NCI-H82 treated with DMSO at 0.1 percent for 48 hours (cell line): Measurements from ENCODE around the gene CDK5RAP1.

ENCODE experiments used
- DNase-seq: peaks from one replicate; lab custom pipeline; 2025; ENCODE audit not compliant: unreplicated experiment; lab: John Stamatoyannopoulos, UW

The CDK5RAP1 gene

GRCh38 chr20:33337531-33338165 lies 63.7 kb downstream of the CDK5RAP1 start:
- DNase-seq: no peak

- DNase-seq: no peak
Observed at GRCh38 chr20:33337119-33337518, 64.2 kb downstream of the CDK5RAP1 start.

DNA sequence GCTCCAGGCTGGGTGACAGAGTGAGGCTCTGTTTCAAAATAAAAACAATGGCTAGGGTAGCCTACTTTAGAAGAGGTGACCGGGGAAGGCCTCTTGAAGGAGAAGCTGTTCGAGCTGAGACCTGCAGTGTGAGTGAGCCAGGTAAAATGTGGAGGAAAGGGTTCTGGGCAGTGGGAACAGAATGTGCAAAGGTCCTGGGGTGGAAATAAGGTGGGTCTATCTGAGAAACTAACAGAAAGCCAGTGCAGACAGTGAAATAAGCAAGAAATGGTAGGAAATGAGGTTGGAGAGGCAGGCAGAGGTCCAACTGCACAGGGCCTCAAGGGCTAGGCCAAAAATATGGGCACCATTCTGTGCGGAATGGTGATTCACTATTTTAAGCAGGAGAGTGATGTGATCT lies 64.9 kb downstream of the CDK5RAP1 start:
- DNase-seq: no peak

- no peak for DNase-seq
Observed at GRCh38 chr20:33334111-33334510, 67.2 kb downstream of the CDK5RAP1 start.

GRCh38 chr20:33333616-33334015 lies 67.7 kb downstream of the CDK5RAP1 start:
- no peak for DNase-seq

- DNase-seq: no peak
Observed at GRCh38 chr20:33332905-33333456, 68.3 kb downstream of the CDK5RAP1 start.

- DNase-seq: no peak
Observed at GRCh38 chr20:33328157-33329137, 72.9 kb downstream of the CDK5RAP1 start.

DNA sequence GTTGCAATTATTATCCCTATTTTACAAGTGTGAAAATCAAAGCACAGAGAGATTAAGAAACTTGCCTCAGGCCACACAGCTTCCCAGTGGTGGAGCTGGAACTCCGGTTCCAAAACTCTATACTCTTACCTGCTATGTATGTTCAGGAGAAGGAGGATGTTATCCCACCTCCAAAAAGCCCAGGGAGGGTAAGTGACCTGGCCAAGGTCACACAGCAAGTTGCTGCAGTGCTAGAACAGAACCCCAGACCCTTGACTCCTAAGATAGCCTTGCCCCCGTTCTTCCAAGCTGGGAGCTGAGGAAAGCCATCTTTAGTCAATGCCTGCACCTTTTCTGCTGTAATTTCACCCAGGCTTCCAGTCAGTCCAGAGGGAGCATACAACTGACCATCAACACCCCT lies 76.0 kb downstream of the CDK5RAP1 start:
- DNase-seq: no peak

DNA sequence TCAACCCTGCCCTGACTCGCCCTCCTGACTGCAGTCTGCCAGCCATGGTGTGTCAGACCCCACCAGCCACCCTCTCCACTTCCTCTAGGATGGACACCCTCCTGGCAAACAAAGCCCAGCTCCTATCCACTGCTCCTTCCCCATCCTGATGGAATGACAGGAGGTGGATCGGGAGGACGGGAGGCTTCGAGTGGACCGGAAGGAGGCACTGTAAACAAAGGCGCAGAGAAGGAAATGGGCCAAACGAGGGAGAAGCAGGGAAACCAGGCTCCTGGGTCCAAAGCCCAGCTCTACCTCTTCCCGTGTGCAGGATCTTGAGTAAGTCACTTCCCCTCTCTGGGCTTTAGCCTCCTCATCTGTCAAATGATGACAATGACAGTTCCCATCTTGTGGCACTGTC lies 78.1 kb downstream of the CDK5RAP1 start:
- DNase-seq: no peak

- DNase-seq: no peak
Observed at GRCh38 chr20:33322456-33322855, 78.9 kb downstream of the CDK5RAP1 start.

- DNase-seq: no peak
Observed at GRCh38 chr20:33320006-33320405, 81.3 kb downstream of the CDK5RAP1 start.

DNA sequence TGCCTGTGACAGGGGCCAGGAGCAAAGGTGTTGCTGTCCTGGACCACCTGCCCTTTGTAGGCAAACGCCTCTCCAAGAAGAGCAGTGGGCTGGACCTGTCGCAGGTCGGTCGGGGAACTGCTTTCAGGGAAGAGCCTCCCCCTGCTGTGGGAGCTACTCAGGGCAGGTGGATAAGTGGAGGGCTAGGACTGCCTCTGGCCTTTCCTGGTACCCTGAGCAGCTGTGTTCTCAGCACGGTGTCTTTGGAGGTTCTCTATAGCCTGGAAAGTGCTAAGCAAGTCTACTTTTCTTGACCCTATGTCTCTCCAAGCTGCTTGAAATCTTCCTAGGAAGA lies 83.3 kb downstream of the CDK5RAP1 start:
- no peak for DNase-seq

DNA sequence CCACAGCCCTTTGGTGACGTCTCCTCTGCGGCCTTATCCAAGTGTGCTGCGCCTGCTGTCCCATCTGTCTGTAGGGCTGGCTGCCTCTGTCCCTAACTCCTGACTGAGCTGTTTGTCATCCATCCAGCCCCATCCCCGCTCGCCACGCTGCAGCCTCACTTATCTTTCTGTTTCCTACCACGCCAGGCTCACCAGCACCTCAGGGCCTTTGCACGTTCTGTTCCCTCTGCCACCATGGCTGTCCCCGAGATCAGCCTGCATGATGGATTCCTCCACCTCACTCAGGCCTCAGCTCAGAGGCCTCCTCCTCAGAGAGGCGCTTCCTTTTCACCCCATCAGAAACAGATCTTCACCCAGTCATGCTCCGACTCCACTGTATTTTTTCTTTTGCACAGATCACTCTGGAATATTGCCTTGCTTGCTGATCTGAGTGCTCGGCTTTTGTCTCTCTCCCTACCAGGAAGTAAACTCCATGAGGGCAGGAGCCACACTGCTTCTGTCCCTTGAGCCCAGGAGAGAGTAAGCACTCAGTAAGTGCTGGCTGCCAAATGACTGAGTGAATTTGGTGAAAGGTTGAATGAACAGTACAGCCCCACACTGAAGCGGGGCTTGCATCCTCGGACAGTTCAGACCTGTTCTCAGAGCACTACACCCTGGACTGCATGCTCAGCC lies 83.8 kb downstream of the CDK5RAP1 start:
- no peak for DNase-seq

- DNase-seq: no peak
Observed at GRCh38 chr20:33316958-33317357, 84.4 kb downstream of the CDK5RAP1 start.

GRCh38 chr20:33316343-33316742 lies 85.0 kb downstream of the CDK5RAP1 start:
- no peak for DNase-seq

- DNase-seq: no peak
Observed at GRCh38 chr20:33313686-33314314, 87.5 kb downstream of the CDK5RAP1 start.

GRCh38 chr20:33312583-33312982 lies 88.7 kb downstream of the CDK5RAP1 start:
- no peak for DNase-seq

DNA sequence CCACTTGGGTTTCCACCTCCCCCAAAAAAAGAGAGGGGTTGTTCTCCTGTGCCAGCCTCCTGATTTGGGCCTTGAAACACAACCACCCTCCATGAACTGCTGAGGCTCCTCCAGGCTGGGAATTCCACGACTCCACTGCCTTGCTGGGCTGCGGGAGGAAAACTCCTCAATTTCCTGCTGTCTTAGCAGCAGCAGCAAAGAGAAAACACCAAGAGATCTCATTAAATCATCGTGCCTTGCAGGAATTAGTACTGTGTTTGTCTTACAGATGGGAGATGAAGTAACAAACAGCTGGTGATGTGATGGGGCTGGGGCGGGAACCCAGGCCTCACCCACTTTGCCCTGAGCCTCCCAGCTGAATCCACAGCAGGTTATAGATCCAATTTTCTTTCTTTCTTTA lies 89.3 kb downstream of the CDK5RAP1 start:
- DNase-seq: no peak

- DNase-seq: no peak
Observed at GRCh38 chr20:33311011-33311410, 90.3 kb downstream of the CDK5RAP1 start.

GRCh38 chr20:33310327-33310899 lies 90.9 kb downstream of the CDK5RAP1 start:
- DNase-seq: no peak

DNA sequence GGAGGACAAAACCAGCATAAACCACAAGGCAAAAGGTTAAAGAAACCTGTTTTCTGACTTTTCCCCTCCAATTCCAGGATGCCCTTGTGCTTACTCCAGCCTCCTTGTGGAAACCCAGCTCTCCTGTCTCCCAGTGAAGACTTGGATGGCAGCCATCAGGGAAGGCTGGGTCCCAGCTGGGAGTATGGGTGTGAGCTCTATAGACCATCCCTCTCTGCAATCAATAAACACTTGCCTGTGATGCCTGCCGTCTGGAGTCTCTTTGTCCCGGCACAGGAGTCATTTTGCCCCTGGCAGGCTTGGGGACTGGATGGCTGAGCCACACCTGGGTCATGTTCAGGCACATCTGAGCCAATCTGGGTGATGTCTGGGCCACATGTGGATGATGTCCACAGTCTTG lies 91.7 kb downstream of the CDK5RAP1 start:
- no peak for DNase-seq
